IMR-90 (cell line): ENCODE data around the gene BST1. TPM values are rescaled to one million over a fixed set of nuclear protein-coding genes. Genes with fewer than 3 reads are reported as not detected.

ENCODE experiments used
- ATAC-seq: fragments of 200-7000 bp; cut with Tn5 transposase; 2 replicates; pipeline ENCODE4 v1.9.1; 2020; ENCODE audit warnings: low read depth, mild to moderate bottlenecking, moderate library complexity
- BruUV-seq: library from RNA; stranded (reverse); fragments of 400-500 nt; replicated peaks from 2 replicates; lab custom pipeline; 2021; lab: Mats Ljungman, UMichigan
- CTCF ChIA-PET: fragments of 300-600 bp; formaldehyde crosslinking; extraction: SDS; loops from one replicate; lab custom pipeline; 2021; ENCODE audit warnings: antibody characterized with exemption; lab: Yijun Ruan, JAX
- POLR2A ChIA-PET: fragments of 300-600 bp; sonication (Branson Sonifier 250); formaldehyde crosslinking; loops from one replicate; lab custom pipeline; 2022; ENCODE audit warnings: antibody characterized with exemption; ENCODE audit not compliant: unreplicated experiment; lab: Charles Lee
- DNase-seq: peaks from one replicate; pipeline ENCODE4 v3.0.0; 2013
- H2AFZ ChIP-seq: replicated peaks from 2 replicates; pipeline ENCODE3; 2013; ENCODE audit warnings: low read length, mild to moderate bottlenecking; ENCODE audit not compliant: poor library complexity
- H2AK5ac ChIP-seq: 2 replicates; pipeline ENCODE4 v1.6.1; 2013; ENCODE audit warnings: low read depth, low read length, inconsistent platforms
- H2AK9ac ChIP-seq: replicated peaks from 2 replicates; pipeline ENCODE3; 2013; ENCODE audit warnings: mild to moderate bottlenecking, low read depth, low read length, moderate library complexity; ENCODE audit not compliant: poor library complexity
- H2BK120ac ChIP-seq: 2 replicates; pipeline ENCODE4 v1.6.1; 2013; ENCODE audit warnings: low read depth, low read length, inconsistent platforms
- H2BK15ac ChIP-seq: 3 replicates; pipeline ENCODE4 v1.6.1; 2013; ENCODE audit warnings: low read depth, low read length, inconsistent platforms
- H2BK20ac ChIP-seq: 2 replicates; pipeline ENCODE4 v1.6.1; 2013; ENCODE audit warnings: low read depth, mild to moderate bottlenecking, inconsistent platforms, low read length, moderate library complexity
- H2BK5ac ChIP-seq: 2 replicates; pipeline ENCODE4 v1.6.1; 2013; ENCODE audit warnings: mild to moderate bottlenecking, low read depth, low read length, inconsistent platforms; ENCODE audit not compliant: poor library complexity, severe bottlenecking
- H3K14ac ChIP-seq: replicated peaks from 2 replicates; pipeline ENCODE4 v1.6.1; 2013; ENCODE audit warnings: low read depth, low read length, inconsistent platforms
- H3K18ac ChIP-seq: 2 replicates; pipeline ENCODE4 v1.6.1; 2013; ENCODE audit warnings: low read depth, low read length, control low read depth
- H3K23ac ChIP-seq: 2 replicates; pipeline ENCODE4 v1.6.1; 2013; ENCODE audit warnings: low read depth, low read length, inconsistent platforms
- H3K27ac ChIP-seq: 2 replicates; pipeline ENCODE4 v1.5.1; 2013; ENCODE audit warnings: mild to moderate bottlenecking, control low read depth, low read length; ENCODE audit not compliant: insufficient read depth
- H3K27me3 ChIP-seq: 2 replicates; pipeline ENCODE4 v1.6.1; 2013; ENCODE audit warnings: low read length; ENCODE audit not compliant: control insufficient read depth, insufficient read depth
- H3K36me3 ChIP-seq: 2 replicates; pipeline ENCODE4 v1.6.1; 2013; ENCODE audit warnings: low read length, mixed read lengths; ENCODE audit not compliant: control insufficient read depth, insufficient read depth
- H3K4ac ChIP-seq: 2 replicates; pipeline ENCODE4 v1.6.1; 2013; ENCODE audit warnings: low read depth, low read length, inconsistent platforms
- H3K4me1 ChIP-seq: 2 replicates; pipeline ENCODE4 v1.6.1; 2013; ENCODE audit warnings: low read length, mixed read lengths; ENCODE audit not compliant: control insufficient read depth, insufficient read depth
- H3K4me2 ChIP-seq: 2 replicates; pipeline ENCODE4 v1.6.1; 2013; ENCODE audit warnings: low read depth, mild to moderate bottlenecking, control low read depth, low read length, moderate library complexity
- H3K4me3 ChIP-seq: 2 replicates; pipeline ENCODE4 v1.5.1; 2013; ENCODE audit warnings: low read depth, mild to moderate bottlenecking, control low read depth, low read length, moderate library complexity; ENCODE audit not compliant: insufficient read depth
- H3K56ac ChIP-seq: 2 replicates; pipeline ENCODE4 v1.6.1; 2013; ENCODE audit warnings: low read length, inconsistent platforms; ENCODE audit not compliant: insufficient read depth; ENCODE audit errors: extremely low read depth
- H3K79me1 ChIP-seq, 2 experiments: 2 replicates each; pipeline ENCODE4 v1.6.1; 2013; ENCODE audit warnings: low read length in 2 of 2, inconsistent platforms in 1 of 2, low read depth in 1 of 2
- H3K9ac ChIP-seq: 2 replicates; pipeline ENCODE4 v1.6.1; 2013; ENCODE audit warnings: low read depth, low read length, control low read depth
- H3K9me1 ChIP-seq: 2 replicates; pipeline ENCODE4 v1.6.1; 2013; ENCODE audit warnings: low read length, inconsistent platforms; ENCODE audit not compliant: insufficient read depth
- H3K9me3 ChIP-seq: 2 replicates; pipeline ENCODE4 v1.6.1; 2013; ENCODE audit warnings: low read length; ENCODE audit not compliant: control insufficient read depth, insufficient read depth
- H4K20me1 ChIP-seq: 2 replicates; pipeline ENCODE4 v1.6.1; 2013; ENCODE audit warnings: low read length, inconsistent platforms; ENCODE audit not compliant: insufficient read depth
- H4K5ac ChIP-seq: 2 replicates; pipeline ENCODE4 v1.6.1; 2013; ENCODE audit warnings: mild to moderate bottlenecking, low read depth, low read length, control low read depth
- H4K8ac ChIP-seq, 2 experiments: 2 replicates each; pipeline ENCODE4 v1.6.1; 2013; ENCODE audit warnings: low read depth in 2 of 2, low read length in 2 of 2, control low read depth in 1 of 2, inconsistent platforms in 1 of 2
- H4K91ac ChIP-seq: 2 replicates; pipeline ENCODE4 v1.6.1; 2013; ENCODE audit warnings: low read depth, low read length, inconsistent platforms; ENCODE audit not compliant: insufficient read depth
- BHLHE40 ChIP-seq: fragments of 150-350 bp; IDR thresholded peaks from 2 replicates; pipeline ENCODE4 v1.6.1; 2016; ENCODE audit warnings: mild to moderate bottlenecking, low read depth, low read length
- CEBPB ChIP-seq: IDR thresholded peaks from 2 replicates; pipeline ENCODE4 v1.6.1; 2012; ENCODE audit warnings: low read depth, low read length, improper control_type of control experiment
- CHD1 ChIP-seq: IDR thresholded peaks from 2 replicates; pipeline ENCODE4 v1.6.1; 2012; ENCODE audit warnings: low read depth, low read length, improper control_type of control experiment
- ELK1 ChIP-seq: fragments of 150-350 bp; IDR thresholded peaks from 2 replicates; pipeline ENCODE4 v1.6.1; 2016; ENCODE audit warnings: low read depth, mild to moderate bottlenecking, low read length, moderate library complexity, borderline replicate concordance
- MAZ ChIP-seq: IDR thresholded peaks from 2 replicates; pipeline ENCODE4 v1.6.1; 2012; ENCODE audit warnings: low read depth, mild to moderate bottlenecking, low read length, improper control_type of control experiment, moderate library complexity, borderline replicate concordance
- MXI1 ChIP-seq: IDR thresholded peaks from 2 replicates; pipeline ENCODE4 v1.6.1; 2012; ENCODE audit warnings: low read depth, mild to moderate bottlenecking, low read length, moderate library complexity, borderline replicate concordance
- NFE2L2 ChIP-seq: fragments of 150-350 bp; IDR thresholded peaks from 2 replicates; pipeline ENCODE4 v1.6.1; 2016; ENCODE audit warnings: low read depth, mild to moderate bottlenecking, low read length
- POLR2A ChIP-seq: IDR thresholded peaks from 2 replicates; pipeline ENCODE4 v1.6.1; 2012; ENCODE audit warnings: mild to moderate bottlenecking, low read depth, low read length
- RFX5 ChIP-seq: IDR thresholded peaks from 2 replicates; pipeline ENCODE4 v1.8.0; 2012; ENCODE audit warnings: low read depth, mild to moderate bottlenecking, low read length, moderate library complexity
- SMC3 ChIP-seq: fragments of 150-350 bp; IDR thresholded peaks from 2 replicates; pipeline ENCODE4 v1.6.1; 2016; ENCODE audit warnings: low read depth, mild to moderate bottlenecking, antibody characterized with exemption, low read length, moderate library complexity
- WGBS, 2 experiments: methylation state at CpG; one replicate each; pipeline versions ENCODE4 v1.1.5 to v1.1.7; 2013; ENCODE audit warnings: missing lambda C conversion rate in 2 of 2; ENCODE audit not compliant: insufficient read length in 1 of 2; ENCODE audit errors: extremely low coverage in 2 of 2; 5-methylcytosine and 5-hydroxymethylcytosine counted together
- dilution Hi-C: fragments of 300-500 bp; cut with HindIII; formaldehyde crosslinking; loops from one replicate; pipeline ENCODE4 v1.14.3; 2018; ENCODE audit warnings: low sequenced_read_pairs; ENCODE audit not compliant: unreplicated experiment
- in situ Hi-C: fragments of 300-500 bp; cut with MboI; formaldehyde crosslinking; loops from 3 replicates; pipeline ENCODE4 v1.14.3; 2019; ENCODE audit warnings: low sequenced_read_pairs, inconsistent platforms, mixed read lengths
- intact Hi-C: fragments of 100-400 bp; cut with micrococcal nuclease; formaldehyde crosslinking; loops from 2 replicates; pipeline ENCODE4 v1.10.0; 2022
- polyA plus RNA-seq, 3 experiments: library from polyadenylated mRNA; depleted of rRNA; stranded (reverse); fragments of >200 nt; gene quantifications; 2 replicates each; pipeline ENCODE4 v1.2.3, GENCODE V29; 2012; ENCODE audit warnings: low replicate concordance in 1 of 3
- total RNA-seq: library from RNA; depleted of rRNA; stranded (reverse); fragments of >200 nt; gene quantifications from 2 replicates; pipeline ENCODE4 v1.2.3, GENCODE V29; 2012
- TF ChIP-seq, protein P1 (sequence below): conservative IDR thresholded peaks from 2 replicates; pipeline ENCODE4 v1.5.1; 2012; ENCODE audit warnings: mild to moderate bottlenecking, low read depth, low read length, improper control_type of control experiment

Gene BST1
- total and polyA plus RNA-seq, 2 of the 4 experiments (the other 2 are of a cell fraction): 6.6 to 11.1 TPM

DNA sequence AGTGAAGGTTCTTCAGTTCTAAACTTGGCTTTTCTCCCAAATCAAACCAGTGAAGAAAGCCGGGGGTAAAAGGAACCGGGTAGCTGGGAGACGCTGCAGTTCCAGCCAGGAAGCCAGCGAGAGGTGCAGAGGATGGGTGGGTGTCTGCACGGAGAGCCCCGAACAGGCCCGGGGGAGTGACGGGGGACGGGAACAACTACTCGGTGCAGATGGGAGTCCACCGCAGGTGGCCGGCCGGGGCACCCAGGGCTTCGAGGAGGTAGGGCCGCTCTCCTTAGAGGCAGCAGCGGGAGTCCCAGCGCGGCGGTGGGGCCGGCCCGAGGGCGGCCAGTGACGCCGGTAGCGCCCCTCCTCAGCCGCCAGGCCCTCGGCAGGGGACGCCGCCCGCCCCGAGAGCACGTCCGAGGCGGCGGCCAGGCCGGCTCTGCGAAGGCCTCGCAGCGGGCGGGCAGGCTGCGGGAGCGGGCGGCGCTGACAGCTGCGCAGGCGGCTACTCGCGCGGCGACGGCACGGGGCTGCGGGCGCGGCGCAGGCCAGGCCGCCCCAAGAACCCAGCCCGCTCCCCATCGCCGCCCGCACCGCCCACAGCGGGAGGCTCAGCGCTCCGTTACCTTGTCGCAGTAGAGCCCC, 48.2 kb upstream of the BST1 start (continued):
- TF ChIP-seq SMC3: no peak

- intact Hi-C loops: loop anchor here (2.0 kb wide), 1 partner anchor 25 kb away; the partner anchor contains the start of gene FAM200B
- no peaks in the 10 kb centered on the region for H3K9me1 ChIP-seq
- peak within 1 kb of the TSS; percentile 100 for H3K56ac ChIP-seq
- peak within 1 kb of the TSS; percentile 96; the same call in 2 of the 3 replicates for H2BK15ac ChIP-seq
- peak within 1 kb of the TSS; percentile 100 for H4K5ac ChIP-seq
- H3K18ac ChIP-seq: peak within 1 kb of the TSS; percentile 99
- peak within 1 kb of the TSS; percentile 95 for H2AK5ac ChIP-seq
- H4K8ac ChIP-seq: peak within 1 kb of the TSS; percentile 88 to 100
- dilution Hi-C loops: no loop called here
- H2AFZ ChIP-seq: peak within 1 kb of the TSS; percentile 99
- H3K4ac ChIP-seq: peak within 1 kb of the TSS; percentile 100
- peaks cover 7 to 23% of the 10 kb centered on the region in 2 experiments; a peak in 3 of 4 replicates for H3K79me1 ChIP-seq
- CTCF ChIA-PET: interaction anchor here (1.6 kb wide), 1 partner anchor 176 kb away, joined by 4 read pairs; no protein-coding TSS in a partner anchor
- H3K4me2 ChIP-seq: peak within 1 kb of the TSS; percentile 94
- H3K9me3 ChIP-seq: no peaks in the 10 kb centered on the region
- ATAC-seq (peak; percentile 81), DNase-seq (peak; percentile 84)
- peak within 1 kb of the TSS; percentile 97 for H2AK9ac ChIP-seq
- no peaks in the 10 kb centered on the region for H3K36me3 ChIP-seq
- POLR2A ChIA-PET: no interaction called here
- H3K23ac ChIP-seq: peak within 1 kb of the TSS; percentile 100
- peak within 1 kb of the TSS; percentile 99 for H2BK120ac ChIP-seq
- no peaks in the 10 kb centered on the region for H3K27me3 ChIP-seq
- in situ Hi-C loops: no loop called here
- WGBS, 2 experiments: 10% methylated on average over 45 of the region's 85 CpGs; no CpG with 5 or more reads in 1 of the 2 experiments
- peak within 1 kb of the TSS; percentile 98 for H3K9ac ChIP-seq
- H2BK20ac ChIP-seq: peak within 1 kb of the TSS; percentile 95
- peak within 1 kb of the TSS; percentile 96 for H3K4me3 ChIP-seq
- H3K4me1 ChIP-seq: peaks cover 17% of the 10 kb centered on the region
- H3K14ac ChIP-seq: peak within 1 kb of the TSS; percentile 100
- no TSS peak for BruUV-seq
- peak within 1 kb of the TSS; percentile 99 for H2BK5ac ChIP-seq
- peaks cover 15% of the 10 kb centered on the region; the same call in 1 of the 2 replicates for H4K20me1 ChIP-seq
- peak within 1 kb of the TSS; percentile 97 for H3K27ac ChIP-seq
- peak within 1 kb of the TSS; percentile 99 for H4K91ac ChIP-seq
- TF ChIP-seq MXI1: 0 out of 2 replicates have a peak, but pooled peaks have one; percentile 26
- no peak for TF ChIP-seq CHD1
- TF ChIP-seq, protein P1, sequence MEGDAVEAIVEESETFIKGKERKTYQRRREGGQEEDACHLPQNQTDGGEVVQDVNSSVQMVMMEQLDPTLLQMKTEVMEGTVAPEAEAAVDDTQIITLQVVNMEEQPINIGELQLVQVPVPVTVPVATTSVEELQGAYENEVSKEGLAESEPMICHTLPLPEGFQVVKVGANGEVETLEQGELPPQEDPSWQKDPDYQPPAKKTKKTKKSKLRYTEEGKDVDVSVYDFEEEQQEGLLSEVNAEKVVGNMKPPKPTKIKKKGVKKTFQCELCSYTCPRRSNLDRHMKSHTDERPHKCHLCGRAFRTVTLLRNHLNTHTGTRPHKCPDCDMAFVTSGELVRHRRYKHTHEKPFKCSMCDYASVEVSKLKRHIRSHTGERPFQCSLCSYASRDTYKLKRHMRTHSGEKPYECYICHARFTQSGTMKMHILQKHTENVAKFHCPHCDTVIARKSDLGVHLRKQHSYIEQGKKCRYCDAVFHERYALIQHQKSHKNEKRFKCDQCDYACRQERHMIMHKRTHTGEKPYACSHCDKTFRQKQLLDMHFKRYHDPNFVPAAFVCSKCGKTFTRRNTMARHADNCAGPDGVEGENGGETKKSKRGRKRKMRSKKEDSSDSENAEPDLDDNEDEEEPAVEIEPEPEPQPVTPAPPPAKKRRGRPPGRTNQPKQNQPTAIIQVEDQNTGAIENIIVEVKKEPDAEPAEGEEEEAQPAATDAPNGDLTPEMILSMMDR: no peak
- TF ChIP-seq NFE2L2: no peak
- TF ChIP-seq CEBPB: no peak
- TF ChIP-seq POLR2A: no peak; the same call in 1 of the 2 replicates
- no peak for TF ChIP-seq RFX5
- no peak for TF ChIP-seq MAZ
- TF ChIP-seq ELK1: no peak
- TF ChIP-seq BHLHE40: peak; percentile 41; the same call in 1 of the 2 replicates
Measured at GRCh38 chr4:15655223-15656037, 47.4 kb upstream of the BST1 start, which contains the start of gene FBXL5. Gene FBXL5, minus strand, starts transcription at chr4:15655357. Its CDS starts 70 bp downstream, at chr4:15655287.
